Activated naive CD4-positive, alpha-beta T cell treated with anti-CD3 and anti-CD28 coated beads for 36 hours (primary cell): ENCODE results near the gene FCER2. TPM values are rescaled to one million over a fixed set of nuclear protein-coding genes. Genes with fewer than 3 reads are reported as not detected.
A peak's percentile ranks its signal among the peaks of the same experiment; 100 is the strongest.

Source experiments
- CTCF ChIA-PET: fragments of 350-600 bp; sonication (Branson Sonifier 250); formaldehyde crosslinking; loops from one replicate; lab custom pipeline; 2021; ENCODE audit warnings: antibody characterized with exemption; lab: Charles Lee
- DNase-seq: peaks from one replicate; pipeline ENCODE4 v3.0.0-alpha.2; 2020
- H3K27ac Mint-ChIP-seq: one replicate; pipeline ENCODE4 v1.8.0; 2021; ENCODE audit warnings: mild to moderate bottlenecking, mixed read lengths
- H3K27me3 Mint-ChIP-seq: one replicate; pipeline ENCODE4 v1.8.0; 2021; ENCODE audit warnings: low read depth, mixed read lengths
- H3K36me3 Mint-ChIP-seq: one replicate; pipeline ENCODE4 v1.8.0; 2021; ENCODE audit warnings: low read depth, mixed read lengths
- H3K4me1 Mint-ChIP-seq: one replicate; pipeline ENCODE4 v1.8.0; 2021; ENCODE audit warnings: low read depth, mixed read lengths
- H3K4me3 Mint-ChIP-seq: one replicate; pipeline ENCODE4 v1.8.0; 2021; ENCODE audit warnings: mild to moderate bottlenecking, moderate library complexity, mixed read lengths
- H3K9me3 Mint-ChIP-seq: one replicate; pipeline ENCODE4 v1.8.0; 2021; ENCODE audit warnings: mixed read lengths
- intact Hi-C: fragments of 100-400 bp; cut with micrococcal nuclease; formaldehyde crosslinking; loops from one replicate; pipeline ENCODE4 v1.15.1; 2023
- total RNA-seq, 2 experiments: library from RNA; stranded (reverse); gene quantifications; one replicate each; pipeline ENCODE4 v1.2.3, GENCODE V29; 2021

FCER2 gene
- total RNA-seq, 2 experiments from 2014 or later = 0.86 to 0.89 TPM

- Mint-ChIP-seq H3K4me3 (peak overlapping the region; percentile 7), H3K4me1 (peaks cover 52% of the 10 kb centered on the region), H3K27ac (peak overlapping the region; percentile 63), H3K9me3 (no peaks in the 10 kb centered on the region), H3K27me3 (peaks cover 18% of the 10 kb centered on the region), H3K36me3 (peaks cover 10% of the 10 kb centered on the region)
- DNase-seq = peak; percentile 83
- intact Hi-C loops = loop anchor here (1.0 to 5.0 kb wide), 2 partner anchors 111 to 327 kb away; no protein-coding TSS in a partner anchor
- CTCF ChIA-PET = interaction anchor here (0.6 to 1.1 kb wide), 3 partner anchors 26 to 121 kb away, joined by 3 to 6 read pairs (median 5); no protein-coding TSS in a partner anchor
Measured at GRCh38 chr19:7678971-7679751, 22.8 kb downstream of the FCER2 start.

- Mint-ChIP-seq H3K4me3 (no peak overlapping the region), H3K4me1 (peaks cover 51% of the 10 kb centered on the region), H3K27ac (no peak overlapping the region), H3K9me3 (no peaks in the 10 kb centered on the region), H3K36me3 (peaks cover 6% of the 10 kb centered on the region), H3K27me3 (peaks cover 22% of the 10 kb centered on the region)
- no peak for DNase-seq
- CTCF ChIA-PET = interaction anchor here (0.6 to 1.1 kb wide), 3 partner anchors 25 to 149 kb away, joined by 3 to 6 read pairs (median 4); no protein-coding TSS in a partner anchor
- intact Hi-C loops = loop anchor here (5.0 kb wide), 1 partner anchor 325 kb away; no protein-coding TSS in a partner anchor
Measured at GRCh38 chr19:7677669-7678311, 24.1 kb downstream of the FCER2 start.

- CTCF ChIA-PET = interaction anchor here (1.5 kb wide), 1 partner anchor 24 kb away, joined by 4 read pairs; no protein-coding TSS in a partner anchor
- Mint-ChIP-seq H3K27me3 (peaks cover 23% of the 10 kb centered on the region), H3K36me3 (peaks cover 2% of the 10 kb centered on the region), H3K9me3 (no peaks in the 10 kb centered on the region), H3K4me3 (no peak within 1 kb of the TSS), H3K4me1 (peaks cover 48% of the 10 kb centered on the region), H3K27ac (no peak within 1 kb of the TSS)
- DNase-seq = no peak
- intact Hi-C loops = loop anchor here (5.0 kb wide), 1 partner anchor 325 kb away; no protein-coding TSS in a partner anchor
Measured at GRCh38 chr19:7676854-7677253, 25.1 kb downstream of the FCER2 start, which contains the start of gene MCEMP1. TSS of gene MCEMP1 (plus strand) at chr19:7677090. CDS start at chr19:7677121, 31 bp downstream.

GRCh38 chr19:7676376-7676775 lies 25.6 kb downstream of the FCER2 start:
- H3K4me1 Mint-ChIP-seq = peaks cover 45% of the 10 kb centered on the region
- peaks cover 26% of the 10 kb centered on the region for H3K27me3 Mint-ChIP-seq
- no peak overlapping the region for H3K4me3 Mint-ChIP-seq
- no peaks in the 10 kb centered on the region for H3K9me3 Mint-ChIP-seq
- intact Hi-C loops = loop anchor here (5.0 kb wide), 1 partner anchor 324 kb away; no protein-coding TSS in a partner anchor
- no peak overlapping the region for H3K27ac Mint-ChIP-seq
- no peaks in the 10 kb centered on the region for H3K36me3 Mint-ChIP-seq
- CTCF ChIA-PET = interaction anchor here (1.5 kb wide), 1 partner anchor 24 kb away, joined by 4 read pairs; no protein-coding TSS in a partner anchor
- DNase-seq = no peak

GRCh38 chr19:7674010-7675005 lies 27.6 kb downstream of the FCER2 start:
- CTCF ChIA-PET = no interaction called here
- intact Hi-C loops = loop anchor here (5.0 kb wide), 1 partner anchor 322 kb away; no protein-coding TSS in a partner anchor
- no peaks in the 10 kb centered on the region for H3K9me3 Mint-ChIP-seq
- peak; percentile 34 for DNase-seq
- peaks cover 44% of the 10 kb centered on the region for H3K4me1 Mint-ChIP-seq
- no peak overlapping the region for H3K4me3 Mint-ChIP-seq
- H3K27ac Mint-ChIP-seq = no peak overlapping the region
- H3K27me3 Mint-ChIP-seq = peaks cover 38% of the 10 kb centered on the region
- no peaks in the 10 kb centered on the region for H3K36me3 Mint-ChIP-seq

GRCh38 chr19:7672522-7672921 lies 29.4 kb downstream of the FCER2 start:
- no peak overlapping the region for H3K27ac Mint-ChIP-seq
- no peak for DNase-seq
- intact Hi-C loops = no loop called here
- peaks cover 32% of the 10 kb centered on the region for H3K4me1 Mint-ChIP-seq
- CTCF ChIA-PET = interaction anchor here (0.7 kb wide), 1 partner anchor 11 kb away, joined by 3 read pairs; no protein-coding TSS in a partner anchor
- no peaks in the 10 kb centered on the region for H3K9me3 Mint-ChIP-seq
- H3K27me3 Mint-ChIP-seq = peaks cover 36% of the 10 kb centered on the region
- no peaks in the 10 kb centered on the region for H3K36me3 Mint-ChIP-seq
- H3K4me3 Mint-ChIP-seq = no peak overlapping the region

- intact Hi-C loops = no loop called here
- CTCF ChIA-PET = interaction anchor here (0.9 to 1.4 kb wide), 2 partner anchors 10 to 55 kb away, joined by 5 to 6 read pairs; partner anchors contain the start of gene TRAPPC5
- peaks cover 16% of the 10 kb centered on the region for H3K4me1 Mint-ChIP-seq
- no peaks in the 10 kb centered on the region for H3K36me3 Mint-ChIP-seq
- no peak for DNase-seq
- no peak overlapping the region for H3K4me3 Mint-ChIP-seq
- H3K27ac Mint-ChIP-seq = no peak overlapping the region
- no peaks in the 10 kb centered on the region for H3K9me3 Mint-ChIP-seq
- peaks cover 25% of the 10 kb centered on the region for H3K27me3 Mint-ChIP-seq
Measured at GRCh38 chr19:7670790-7671189, 31.1 kb downstream of the FCER2 start.

GRCh38 chr19:7670150-7670783 lies 31.7 kb downstream of the FCER2 start:
- no peaks in the 10 kb centered on the region for H3K36me3 Mint-ChIP-seq
- peaks cover 23% of the 10 kb centered on the region for H3K27me3 Mint-ChIP-seq
- no peaks in the 10 kb centered on the region for H3K9me3 Mint-ChIP-seq
- peaks cover 14% of the 10 kb centered on the region for H3K4me1 Mint-ChIP-seq
- peak overlapping the region; percentile 58 for H3K4me3 Mint-ChIP-seq
- DNase-seq = peak; percentile 47
- CTCF ChIA-PET = interaction anchor here (0.9 to 3.3 kb wide), 4 partner anchors 10 to 55 kb away, joined by 5 to 21 read pairs (median 6); partner anchors contain the start of gene TRAPPC5
- H3K27ac Mint-ChIP-seq = no peak overlapping the region
- intact Hi-C loops = no loop called here

- intact Hi-C loops = no loop called here
- Mint-ChIP-seq H3K4me3 (no peak overlapping the region), H3K9me3 (no peaks in the 10 kb centered on the region), H3K36me3 (no peaks in the 10 kb centered on the region), H3K27me3 (peaks cover 23% of the 10 kb centered on the region), H3K27ac (no peak overlapping the region), H3K4me1 (peaks cover 14% of the 10 kb centered on the region)
- CTCF ChIA-PET = interaction anchor here (2.3 to 3.3 kb wide), 2 partner anchors 11 to 17 kb away, joined by 6 to 21 read pairs; partner anchors contain the start of gene TRAPPC5
- DNase-seq = no peak
Measured at GRCh38 chr19:7669641-7670040, 32.3 kb downstream of the FCER2 start.

- Mint-ChIP-seq H3K9me3 (no peaks in the 10 kb centered on the region), H3K4me3 (no peak within 1 kb of the TSS), H3K36me3 (no peaks in the 10 kb centered on the region), H3K27me3 (peaks cover 21% of the 10 kb centered on the region), H3K4me1 (peaks cover 12% of the 10 kb centered on the region), H3K27ac (no peak within 1 kb of the TSS)
- CTCF ChIA-PET = interaction anchor here (2.3 to 3.3 kb wide), 2 partner anchors 12 to 16 kb away, joined by 6 to 21 read pairs; partner anchors contain the start of gene TRAPPC5
- intact Hi-C loops = no loop called here
- DNase-seq = no peak
Measured at GRCh38 chr19:7668842-7669241, 33.1 kb downstream of the FCER2 start, which contains the start of gene RETN. TSS of gene RETN (plus strand) at chr19:7669049. CDS start at chr19:7669327, 278 bp downstream.

GRCh38 chr19:7665076-7665475 lies 36.9 kb downstream of the FCER2 start:
- H3K4me3 Mint-ChIP-seq = no peak overlapping the region
- H3K27ac Mint-ChIP-seq = no peak overlapping the region
- H3K4me1 Mint-ChIP-seq = peaks cover 4% of the 10 kb centered on the region

More at GRCh38 chr19:7665076-7665475, 36.9 kb downstream of the FCER2 start:
- Mint-ChIP-seq H3K36me3 (no peaks in the 10 kb centered on the region), H3K9me3 (no peaks in the 10 kb centered on the region), H3K27me3 (peaks cover 7% of the 10 kb centered on the region)
- DNase-seq = no peak
- intact Hi-C loops = no loop called here
- CTCF ChIA-PET = no interaction called here
